Mucosa of rectum (tissue), 2 donors: ENCODE results near the gene PTPRQ.
A peak's percentile ranks its signal among the peaks of the same experiment; 100 is the strongest.

Source experiments
- H3K27ac ChIP-seq, 2 donors: one replicate each; pipeline ENCODE4 v1.7.0; 2013; ENCODE audit warnings: inconsistent platforms in 2 of 2, low read depth in 2 of 2, low read length in 2 of 2
- H3K27me3 ChIP-seq, 2 donors: one replicate each; pipeline ENCODE4 v1.7.0; 2013; ENCODE audit warnings: low read length in 2 of 2; ENCODE audit not compliant: control insufficient read depth in 2 of 2, insufficient read depth in 2 of 2
- H3K36me3 ChIP-seq, 2 donors: one replicate each; pipeline ENCODE4 v1.7.0; 2013; ENCODE audit warnings: low read length in 2 of 2; ENCODE audit not compliant: control insufficient read depth in 2 of 2, insufficient read depth in 2 of 2
- H3K4me1 ChIP-seq, 2 donors: one replicate each; pipeline ENCODE4 v1.7.0; 2013; ENCODE audit warnings: low read length in 2 of 2, mild to moderate bottlenecking in 1 of 2; ENCODE audit not compliant: control insufficient read depth in 2 of 2, insufficient read depth in 2 of 2
- H3K4me3 ChIP-seq, 2 donors: one replicate each; pipeline ENCODE4 v1.7.0; 2013; ENCODE audit warnings: low read length in 2 of 2
- H3K9ac ChIP-seq, 2 donors: one replicate each; pipeline ENCODE4 v1.7.0; 2013; ENCODE audit warnings: low read length in 2 of 2, low read depth in 1 of 2, mild to moderate bottlenecking in 1 of 2
- H3K9me3 ChIP-seq, 2 donors: one replicate each; pipeline ENCODE4 v1.7.0; 2013; ENCODE audit warnings: low read length in 2 of 2; ENCODE audit not compliant: control insufficient read depth in 2 of 2
- donor health status: healthy.
- donor health status: Normal muscosa, but diverticular disease.

Gene PTPRQ

DNA sequence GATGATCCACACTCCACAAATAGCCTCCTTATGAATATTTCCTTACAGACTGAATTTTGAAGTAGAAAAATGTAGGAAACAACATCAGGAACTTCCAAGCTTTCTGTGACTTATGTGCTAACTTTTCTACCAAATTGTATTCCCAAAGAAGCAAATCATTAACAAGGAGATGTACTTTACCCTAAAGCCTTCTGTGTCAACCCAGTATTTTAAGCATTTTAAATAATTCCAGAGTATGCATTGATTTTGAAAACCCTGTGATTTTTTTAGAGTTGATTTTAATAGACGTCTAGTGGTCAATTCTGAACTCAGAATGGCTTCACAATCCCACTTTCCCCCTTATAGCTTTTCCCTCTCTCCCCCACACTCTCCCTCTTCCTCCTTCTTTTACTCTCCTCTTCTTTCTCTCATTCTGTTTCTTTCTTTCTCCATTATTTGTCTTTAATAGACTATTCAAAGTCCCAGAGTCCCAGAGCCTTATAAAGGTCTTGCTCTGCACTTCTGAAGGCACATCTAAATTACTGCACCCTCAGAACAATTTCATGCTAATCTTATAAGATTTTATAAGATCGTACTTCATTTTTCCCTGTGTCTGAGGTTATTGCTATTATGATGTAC lies 253.3 kb downstream of the PTPRQ start:
- Histone ChIP-seq H3K4me1 (no peaks in the 10 kb centered on the region), H3K9me3 (no peaks in the 10 kb centered on the region), H3K36me3 (no peaks in the 10 kb centered on the region), H3K27me3 (no peaks in the 10 kb centered on the region), H3K9ac (no peak overlapping the region), H3K4me3 (no peak overlapping the region), H3K27ac (no peak overlapping the region)

DNA sequence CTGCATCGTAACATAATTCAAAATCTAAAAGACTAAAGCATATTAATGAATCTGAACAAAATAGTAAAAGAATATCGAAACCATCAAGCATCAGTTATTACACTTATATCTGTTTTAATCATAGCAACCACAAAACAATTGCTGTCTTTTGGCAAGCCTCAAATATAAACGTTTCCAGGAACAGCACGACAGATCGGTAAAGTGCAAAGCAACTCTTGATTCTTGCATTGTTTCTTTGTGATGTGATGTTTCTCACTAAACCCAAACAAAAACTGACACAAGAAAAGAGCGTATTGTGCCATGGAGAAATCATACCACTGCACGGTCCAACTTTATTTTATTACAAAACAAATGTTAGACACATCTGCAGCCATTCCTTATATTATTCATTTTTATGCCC lies 254.2 kb downstream of the PTPRQ start:
- no peak overlapping the region for H3K4me3 ChIP-seq
- H3K9me3 ChIP-seq = no peaks in the 10 kb centered on the region
- no peak overlapping the region for H3K27ac ChIP-seq
- no peaks in the 10 kb centered on the region for H3K36me3 ChIP-seq
- H3K27me3 ChIP-seq = no peaks in the 10 kb centered on the region
- no peak overlapping the region for H3K9ac ChIP-seq
- H3K4me1 ChIP-seq = no peaks in the 10 kb centered on the region

GRCh38 chr12:80698847-80699542 lies 255.0 kb downstream of the PTPRQ start:
- Histone ChIP-seq H3K9me3 (no peaks in the 10 kb centered on the region), H3K27me3 (no peaks in the 10 kb centered on the region), H3K27ac (no peak overlapping the region), H3K36me3 (no peaks in the 10 kb centered on the region), H3K9ac (no peak overlapping the region), H3K4me1 (no peaks in the 10 kb centered on the region), H3K4me3 (no peak overlapping the region)

- Histone ChIP-seq H3K9ac (no peak overlapping the region), H3K4me1 (no peaks in the 10 kb centered on the region), H3K9me3 (no peaks in the 10 kb centered on the region), H3K27ac (no peak overlapping the region), H3K36me3 (no peaks in the 10 kb centered on the region), H3K4me3 (no peak overlapping the region), H3K27me3 (no peaks in the 10 kb centered on the region)
Measured at GRCh38 chr12:80700327-80700726, 256.3 kb downstream of the PTPRQ start.

GRCh38 chr12:80701388-80701787 lies 257.4 kb downstream of the PTPRQ start:
- H3K4me3 ChIP-seq = no peak overlapping the region
- no peaks in the 10 kb centered on the region for H3K36me3 ChIP-seq

GRCh38 chr12:80702889-80703805 lies 259.1 kb downstream of the PTPRQ start:
- Histone ChIP-seq H3K9ac (no peak overlapping the region), H3K27ac (no peak overlapping the region)

More at GRCh38 chr12:80701388-80701787, 257.4 kb downstream of the PTPRQ start:
- Histone ChIP-seq H3K27me3 (no peaks in the 10 kb centered on the region), H3K27ac (no peak overlapping the region), H3K9ac (no peak overlapping the region), H3K9me3 (no peaks in the 10 kb centered on the region), H3K4me1 (no peaks in the 10 kb centered on the region)

DNA sequence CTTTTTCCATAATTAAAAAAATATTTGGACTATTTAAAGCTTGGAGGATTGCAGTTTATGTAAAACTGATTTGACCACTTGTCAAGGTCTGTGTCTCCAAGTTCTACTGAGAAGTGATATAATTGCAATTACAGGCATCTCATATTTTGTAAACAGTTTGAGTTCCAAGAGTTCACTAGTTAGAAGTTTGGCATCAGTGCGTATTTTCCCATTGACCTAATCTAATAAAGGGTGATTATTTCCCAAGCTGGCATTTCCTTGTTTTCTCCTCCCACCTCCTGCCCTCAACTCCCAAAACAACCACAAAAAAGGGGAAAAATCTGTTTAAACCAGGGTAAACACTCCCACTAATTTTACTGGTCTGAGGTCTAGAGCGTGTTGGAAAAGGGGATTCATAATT lies 260.4 kb downstream of the PTPRQ start:
- no peaks in the 10 kb centered on the region for H3K4me1 ChIP-seq
- no peak overlapping the region for H3K9ac ChIP-seq
- H3K27ac ChIP-seq = no peak overlapping the region
- H3K4me3 ChIP-seq = no peak overlapping the region
- H3K27me3 ChIP-seq = peaks cover 0 to 5% of the 10 kb centered on the region in 2 donors
- no peaks in the 10 kb centered on the region for H3K9me3 ChIP-seq
- no peaks in the 10 kb centered on the region for H3K36me3 ChIP-seq

More at GRCh38 chr12:80702889-80703805, 259.1 kb downstream of the PTPRQ start:
- H3K4me3 ChIP-seq = peak overlapping the region in 1 of 2 donors; percentile 13
- no peaks in the 10 kb centered on the region for H3K9me3 ChIP-seq
- no peaks in the 10 kb centered on the region for H3K36me3 ChIP-seq
- no peaks in the 10 kb centered on the region for H3K4me1 ChIP-seq
- no peaks in the 10 kb centered on the region for H3K27me3 ChIP-seq

DNA sequence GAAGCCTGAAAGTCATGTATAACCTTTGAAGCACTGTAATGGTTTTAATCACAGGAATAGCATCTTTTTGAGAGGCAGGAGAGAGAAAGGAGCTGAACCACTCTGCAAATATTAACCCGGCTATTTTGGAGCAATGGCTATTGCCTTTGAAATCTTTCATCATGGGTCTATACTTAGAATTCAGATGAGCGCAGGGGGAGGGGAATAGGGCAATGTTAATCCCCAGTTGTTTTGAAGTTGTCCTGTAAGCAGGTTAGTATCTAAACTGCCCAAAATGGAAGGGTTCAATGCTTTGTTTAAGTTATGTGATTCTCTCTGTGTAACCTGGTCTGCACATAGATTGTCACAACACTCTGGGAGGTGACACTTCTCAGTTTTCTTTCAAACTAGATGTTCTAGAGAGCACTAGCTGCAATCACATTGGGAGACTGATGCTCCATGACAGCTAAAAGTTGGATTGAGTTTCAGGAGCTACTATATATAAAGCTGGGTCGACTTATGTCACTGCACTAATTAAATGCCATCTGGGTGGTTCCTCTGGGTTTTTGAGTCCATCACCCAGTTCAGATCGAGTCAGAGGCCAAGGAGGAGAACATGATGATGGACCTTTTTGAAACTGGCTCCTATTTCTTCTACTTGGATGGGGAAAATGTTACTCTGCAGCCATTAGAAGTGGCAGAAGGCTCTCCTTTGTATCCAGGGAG lies 263.2 kb downstream of the PTPRQ start, which contains the start of gene MYF6:
TSS of gene MYF6 (plus strand) at position 509 of the 704 bp plus-strand sequence. CDS start at position 595, 86 bp downstream.
- no peak within 1 kb of the TSS for H3K27ac ChIP-seq
- no peak within 1 kb of the TSS for H3K9ac ChIP-seq
- H3K4me1 ChIP-seq = no peaks in the 10 kb centered on the region
- no peaks in the 10 kb centered on the region for H3K36me3 ChIP-seq
- H3K27me3 ChIP-seq = peaks cover 0 to 5% of the 10 kb centered on the region in 2 donors
- H3K9me3 ChIP-seq = no peaks in the 10 kb centered on the region
- no peak within 1 kb of the TSS for H3K4me3 ChIP-seq

GRCh38 chr12:80707830-80708258 lies 263.8 kb downstream of the PTPRQ start:
- Histone ChIP-seq H3K27me3 (peaks cover 0 to 5% of the 10 kb centered on the region in 2 donors), H3K9ac (no peak overlapping the region), H3K27ac (no peak overlapping the region), H3K4me3 (no peak overlapping the region), H3K36me3 (no peaks in the 10 kb centered on the region), H3K4me1 (no peaks in the 10 kb centered on the region), H3K9me3 (no peaks in the 10 kb centered on the region)
